Testis (tissue), 2 donors: ENCODE data around the gene HOXC4.
"Not testable (repeated sequence)": the region's sequence is repeated elsewhere in the genome, so short reads cannot be mapped to it uniquely, and the experiment has no call there.

ENCODE experiments used
- CTCF ChIP-seq, 3 experiments: fragments of 450-650 bp in 2 of 3; fragments of 200-600 bp in 1 of 3; sonication (generic) in 1 of 3; IDR thresholded peaks; one replicate each; pipeline ENCODE4 v1.5.1; 2016 to 2019; ENCODE audit warnings: antibody characterized with exemption in 3 of 3, mild to moderate bottlenecking in 2 of 3, moderate library complexity in 1 of 3
- POLR2A ChIP-seq: fragments of 450-650 bp; IDR thresholded peaks from one replicate; pipeline ENCODE4 v1.6.1; 2017; ENCODE audit warnings: antibody characterized with exemption, mild to moderate bottlenecking, moderate library complexity

DNA sequence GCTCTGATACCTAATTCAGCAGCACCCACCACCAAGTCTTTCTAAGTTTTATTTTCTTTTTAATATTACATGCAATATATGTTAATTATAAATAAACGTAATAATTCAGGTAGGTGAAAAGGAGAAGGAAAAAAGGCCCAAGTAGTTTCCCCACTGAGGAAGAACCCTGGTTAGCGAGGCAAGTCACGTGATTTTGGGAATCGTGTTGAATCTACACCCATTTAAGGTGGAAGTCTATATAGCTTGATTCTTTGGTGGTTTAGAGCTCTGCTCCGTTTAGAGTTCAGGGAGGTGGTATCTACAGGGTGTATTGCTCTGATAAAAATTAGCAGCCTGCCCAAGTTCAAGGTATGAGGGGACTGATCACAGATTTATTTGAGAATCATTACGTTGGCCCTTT is 47.0 kb downstream of the HOXC4 start:
- TF ChIP-seq POLR2A; CTCF (IDR thresholded peaks at IDR 0.05): not testable (repeated sequence)
